Cardiac septum (tissue), 1 donor: ENCODE results near the gene FAM20B. TPM values are rescaled to one million over a fixed set of nuclear protein-coding genes. Genes with fewer than 3 reads are reported as not detected.

Experiments
- DNase-seq: peaks from one replicate; pipeline ENCODE4 v3.0.0-alpha.2; 2020; ENCODE audit warnings: low spot score
- intact Hi-C: fragments of 100-400 bp; cut with DNase I; formaldehyde crosslinking; loops from one replicate; pipeline ENCODE4 v1.14.0; 2022
- total RNA-seq: library from RNA; stranded (reverse); fragmentation: NEBNext Ultra II Directional; extraction: Animal tissue kit (Norgen Biotek cat#: 25700); gene quantifications from one replicate; pipeline ENCODE4 v1.2.1, GENCODE V29; 2021
- donor health status: DM: no; HTN: no; CAD: no.

Gene FAM20B
- total RNA-seq, 1 donor from 2014 or later: 54.6 TPM

- intact Hi-C loops: loop anchor here (1.0 to 5.0 kb wide), 3 partner anchors 56 to 210 kb away; partner anchors contain the start of genes FAM20B and SOAT1
- no peak for DNase-seq
These were observed 57.3 kb downstream of the FAM20B start for GRCh38 chr1:179082999-179083335.

DNA sequence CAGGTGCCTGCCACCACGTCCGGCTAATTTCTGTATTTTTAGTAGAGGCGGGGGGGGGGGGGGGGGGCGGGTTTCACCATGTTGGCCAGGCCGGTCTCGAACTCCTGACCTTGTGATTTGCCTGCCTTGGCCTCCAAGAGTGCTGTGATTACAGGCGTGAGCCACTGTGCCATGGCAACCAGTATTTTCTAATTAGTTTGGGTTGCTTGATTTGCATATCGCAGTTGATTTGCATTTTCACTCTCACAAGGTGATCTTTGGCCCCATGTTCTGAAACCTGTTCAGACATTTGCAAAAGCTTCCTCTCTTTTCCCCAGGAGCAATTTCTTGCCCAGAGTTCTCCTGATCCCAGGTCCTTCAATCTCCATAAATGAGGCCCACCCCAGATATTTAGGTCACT is 57.8 kb downstream of the FAM20B start:
- intact Hi-C loops: loop anchor here (2.0 to 5.0 kb wide), 2 partner anchors 56 to 209 kb away; partner anchors contain the start of genes FAM20B and SOAT1

DNA sequence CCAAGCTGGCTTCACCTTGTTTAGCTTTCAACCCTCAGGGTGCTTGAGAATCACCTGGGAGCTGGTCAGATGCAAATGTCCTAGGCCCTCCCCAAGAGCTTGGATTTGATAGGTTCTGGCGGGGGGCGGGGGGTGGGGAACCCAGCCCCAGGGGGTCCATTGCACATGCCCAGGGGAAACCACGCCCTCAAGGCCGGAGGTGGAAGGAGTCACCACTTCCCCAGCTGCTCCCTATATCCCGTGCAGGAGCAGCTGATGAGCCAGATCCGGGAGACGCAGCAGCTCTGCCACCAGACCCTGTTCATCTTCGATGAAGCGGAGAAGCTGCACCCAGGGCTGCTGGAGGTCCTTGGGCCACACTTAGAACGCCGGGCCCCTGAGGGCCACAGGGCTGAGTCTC is 62.0 kb downstream of the FAM20B start:
- intact Hi-C loops: no loop called here
- DNase-seq: no peak

More for the DNA sequence above, 57.8 kb downstream of the FAM20B start:
- no peak for DNase-seq

DNA sequence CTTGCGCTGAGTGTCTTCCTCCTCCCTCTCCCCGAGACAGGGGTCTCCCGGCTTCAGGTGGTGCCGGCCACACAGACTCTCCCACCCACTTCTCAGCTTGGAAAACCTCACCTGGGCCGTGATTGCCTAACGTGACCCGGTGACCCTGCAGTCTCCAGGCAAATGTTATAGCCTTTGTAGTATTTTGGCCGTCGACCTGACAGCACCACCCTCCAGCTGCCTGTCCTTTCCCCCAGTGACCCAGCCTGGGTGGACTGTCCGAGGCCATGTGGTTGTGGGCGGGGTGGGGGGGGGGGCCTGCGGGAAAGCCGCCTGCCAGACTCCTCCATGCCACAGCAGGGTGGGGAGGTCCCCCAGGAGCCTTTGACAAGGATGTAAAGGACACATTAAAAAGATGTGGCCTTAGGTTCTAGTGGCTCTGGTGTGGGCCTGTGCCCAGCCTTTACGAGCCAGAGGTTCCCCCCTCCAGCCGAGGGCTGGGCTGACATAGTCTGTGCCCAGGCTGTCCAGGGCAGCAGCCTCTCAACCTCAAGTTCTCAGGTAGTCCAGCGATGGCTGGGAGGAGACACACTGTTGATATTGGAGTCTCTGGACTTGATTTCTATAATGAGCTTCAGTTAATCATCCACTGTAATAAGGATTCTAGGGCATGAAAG is 64.3 kb downstream of the FAM20B start:
- intact Hi-C loops: no loop called here
- no peak for DNase-seq

DNA sequence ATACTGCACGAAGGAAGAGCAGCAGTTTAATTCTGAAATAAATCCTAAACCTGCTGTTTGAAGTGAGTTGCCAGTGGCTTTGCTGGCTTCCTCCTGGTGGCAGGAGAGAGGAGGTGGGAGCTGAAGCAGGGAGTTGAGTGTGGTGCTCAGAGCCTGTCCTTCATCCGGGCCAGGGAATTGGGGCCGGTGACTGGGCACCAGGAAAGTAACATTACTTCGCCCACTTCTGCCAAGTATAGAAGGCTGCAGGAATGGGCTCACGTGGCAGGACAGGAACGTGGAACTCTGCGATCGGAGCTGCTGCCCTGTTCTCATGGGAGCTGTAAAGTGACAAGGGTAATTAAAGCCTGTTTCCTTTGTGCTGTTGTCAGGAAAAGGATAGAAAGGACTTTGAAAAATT is 64.8 kb downstream of the FAM20B start:
- no peak for DNase-seq
- intact Hi-C loops: no loop called here

DNA sequence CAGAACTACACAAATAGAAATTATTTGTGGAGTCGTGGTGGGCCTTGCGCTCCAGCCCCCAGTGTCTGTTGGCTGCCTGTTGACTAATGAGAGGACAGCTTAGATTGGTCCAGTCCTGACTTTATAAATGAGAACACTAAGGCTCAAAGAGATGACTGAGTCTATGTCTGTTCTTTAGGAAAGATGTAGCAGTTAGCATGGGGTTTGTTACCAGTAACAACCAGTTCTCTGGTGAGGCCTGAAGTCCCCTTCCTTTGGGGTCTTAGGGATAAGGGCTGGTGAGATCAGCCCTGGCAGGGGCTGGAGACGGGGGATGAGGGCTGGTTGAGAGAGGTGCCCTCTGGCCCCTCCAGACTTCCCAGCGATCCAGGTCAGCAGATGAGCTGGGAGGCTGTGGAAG is 65.2 kb downstream of the FAM20B start:
- DNase-seq: no peak
- intact Hi-C loops: no loop called here

DNA sequence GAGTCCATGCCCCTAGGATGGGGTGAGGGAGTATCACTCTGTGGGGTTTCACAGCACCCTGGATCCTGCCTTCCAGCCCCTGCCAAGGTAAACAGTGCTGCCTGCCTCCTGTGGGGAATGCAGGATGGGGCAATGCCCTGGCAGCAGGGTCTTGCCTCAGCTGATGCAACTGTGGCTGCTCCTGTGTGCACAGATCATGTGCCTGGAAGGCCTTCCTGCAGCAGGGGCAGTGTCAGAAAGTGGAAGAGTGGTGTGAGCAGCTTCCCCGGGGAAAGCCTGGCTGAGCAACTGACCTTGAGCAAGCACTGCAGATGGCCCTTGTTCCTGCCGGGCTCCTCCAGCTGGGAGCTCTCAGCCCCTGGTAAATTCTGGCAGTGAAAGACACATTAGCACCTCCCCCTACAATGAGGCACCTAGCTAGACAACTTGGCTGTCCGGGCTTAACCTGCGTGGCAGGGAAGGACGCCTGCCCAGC is 66.0 kb downstream of the FAM20B start:
- DNase-seq: no peak
- intact Hi-C loops: no loop called here

DNA sequence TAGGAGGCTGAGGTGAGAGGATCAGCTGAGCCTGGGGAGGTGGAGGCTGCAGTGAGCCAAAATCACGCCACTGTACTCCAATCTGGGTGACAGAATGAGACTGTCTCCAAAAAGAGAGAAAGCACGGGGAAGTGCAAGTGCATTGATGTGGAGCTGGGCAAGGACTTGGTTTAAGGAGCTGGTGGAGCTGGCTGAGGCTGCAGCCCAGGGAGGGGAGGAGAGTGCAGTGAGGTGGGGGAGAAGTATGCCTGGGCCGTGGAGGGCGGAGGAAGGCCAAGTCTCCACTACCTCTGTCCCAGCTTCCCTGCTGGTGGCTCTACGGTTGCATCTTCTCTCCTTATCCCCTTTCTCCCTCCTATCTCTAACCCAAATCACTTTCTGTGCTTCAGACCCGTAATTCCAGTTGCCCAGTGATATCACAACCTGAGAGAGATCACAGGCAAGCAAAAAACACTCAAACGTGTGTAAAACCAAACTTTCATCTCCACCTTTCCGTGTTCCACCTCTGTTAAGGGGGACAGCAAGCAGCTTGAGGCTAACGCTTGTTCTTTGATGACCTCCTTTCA is 67.3 kb downstream of the FAM20B start:
- DNase-seq: no peak
- intact Hi-C loops: no loop called here

DNA sequence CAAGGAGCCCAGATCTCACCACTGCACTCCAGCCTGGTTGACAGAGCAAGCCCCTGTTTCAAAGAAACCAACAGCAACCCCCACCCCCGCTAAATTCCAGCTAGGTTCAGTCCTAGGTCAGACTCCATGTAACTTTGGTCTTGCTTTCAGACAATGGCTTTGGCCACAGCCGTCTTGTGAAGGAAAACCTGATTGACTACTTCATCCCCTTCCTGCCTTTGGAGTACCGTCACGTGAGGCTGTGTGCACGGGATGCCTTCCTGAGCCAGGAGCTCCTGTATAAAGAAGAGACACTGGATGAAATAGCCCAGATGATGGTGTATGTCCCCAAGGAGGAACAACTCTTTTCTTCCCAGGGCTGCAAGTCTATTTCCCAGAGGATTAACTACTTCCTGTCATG is 69.1 kb downstream of the FAM20B start:
- intact Hi-C loops: no loop called here
- DNase-seq: no peak

DNA sequence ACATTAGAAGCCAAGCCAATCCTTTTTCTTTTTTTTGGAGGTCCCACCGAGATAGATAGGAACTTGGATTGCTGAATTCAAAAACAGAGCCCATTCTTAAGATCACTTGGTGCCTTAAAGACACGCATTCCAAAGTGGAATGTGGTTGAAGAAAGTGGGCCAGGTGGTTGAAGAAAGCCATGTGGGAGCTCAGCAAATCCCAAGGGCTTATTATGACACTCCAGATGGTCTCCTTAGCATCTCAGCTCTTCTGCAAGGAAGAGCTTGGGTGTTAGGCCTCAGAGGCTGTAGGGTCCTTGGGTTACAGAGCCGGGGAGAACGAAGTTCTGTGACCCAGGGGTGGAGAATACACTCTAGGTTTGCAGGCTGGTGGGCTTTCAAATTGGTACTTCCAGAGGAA is 69.7 kb downstream of the FAM20B start:
- intact Hi-C loops: no loop called here
- no peak for DNase-seq

DNA sequence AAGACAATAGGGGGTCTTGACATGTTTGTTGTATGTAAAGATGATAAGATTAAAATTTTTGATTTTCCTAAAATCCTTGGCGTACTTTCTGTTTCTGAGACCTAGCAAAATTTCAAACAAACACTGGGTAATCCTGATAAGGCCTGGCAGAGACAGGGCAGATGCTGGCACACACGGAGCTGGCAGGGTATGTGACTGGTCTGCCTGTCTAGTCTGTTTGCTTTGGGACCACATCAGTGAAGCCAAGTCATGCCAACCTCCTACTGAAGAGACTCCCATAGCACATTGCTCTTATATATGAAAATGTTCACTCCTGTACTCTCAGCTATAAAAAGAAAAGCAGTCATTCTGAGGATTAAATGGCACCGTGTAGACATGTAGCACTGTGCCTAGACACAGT is 70.2 kb downstream of the FAM20B start:
- intact Hi-C loops: no loop called here
- DNase-seq: no peak

DNA sequence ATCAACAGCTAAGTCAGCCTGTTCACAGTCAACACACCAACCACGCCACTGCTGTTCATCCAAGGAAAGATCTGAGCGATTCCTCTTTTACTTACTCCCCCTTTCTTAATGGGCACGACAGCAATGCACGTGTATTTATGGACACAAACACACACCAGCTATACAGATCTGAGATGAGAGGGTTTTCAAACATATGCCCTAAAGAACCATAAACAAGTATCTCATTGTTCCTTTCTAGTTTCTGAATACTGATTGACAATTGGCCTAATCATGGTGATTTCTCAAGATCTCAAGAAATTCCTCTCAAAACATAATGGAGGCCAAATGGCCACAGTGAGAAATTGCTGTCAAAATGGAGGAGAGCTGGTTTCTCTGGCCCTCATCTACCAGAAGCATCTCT is 74.2 kb downstream of the FAM20B start:
- intact Hi-C loops: no loop called here
- no peak for DNase-seq

- DNase-seq: no peak
- intact Hi-C loops: no loop called here
These were observed 75.9 kb downstream of the FAM20B start for GRCh38 chr1:179101566-179101965.

DNA sequence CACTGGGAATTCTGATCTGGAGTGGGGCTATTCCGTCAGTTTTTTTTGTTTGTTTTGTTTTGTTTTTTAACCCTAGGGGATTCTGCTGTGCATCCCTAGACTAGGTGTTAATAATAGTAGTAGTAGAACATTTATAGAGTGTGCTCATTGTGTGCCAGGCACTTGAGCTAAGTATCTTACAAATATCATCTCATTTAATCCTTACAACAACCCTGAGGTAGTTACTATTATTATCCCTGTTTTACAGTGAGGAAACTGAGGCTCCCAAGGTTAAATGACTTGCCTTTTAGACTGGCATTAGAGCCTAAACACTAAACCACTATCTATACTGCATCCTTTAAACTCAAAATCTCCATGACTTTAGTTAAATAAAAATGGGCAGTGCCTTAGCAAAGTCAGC is 78.3 kb downstream of the FAM20B start:
- intact Hi-C loops: no loop called here
- DNase-seq: no peak

GRCh38 chr1:179104611-179105250 is 79.0 kb downstream of the FAM20B start:
- intact Hi-C loops: no loop called here
- DNase-seq: no peak

DNA sequence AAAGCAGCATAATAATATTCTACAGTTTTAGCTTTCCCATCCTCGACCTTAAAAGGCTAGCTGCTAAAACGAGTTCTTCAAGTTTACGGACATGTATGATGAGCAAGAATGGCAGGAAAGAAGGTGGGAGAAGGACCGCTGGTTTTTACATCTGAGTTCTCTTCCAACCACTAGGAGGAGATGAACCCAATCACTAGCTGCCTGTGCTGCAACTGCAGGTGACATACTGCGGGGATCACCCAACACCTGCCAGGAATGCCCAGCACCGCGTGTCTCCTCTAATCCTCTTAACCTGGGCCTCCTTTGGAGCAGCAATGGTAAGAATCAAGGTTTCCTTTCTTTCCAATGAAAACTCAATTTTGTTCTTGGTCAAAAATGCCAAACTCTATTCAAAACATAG is 79.7 kb downstream of the FAM20B start:
- DNase-seq: no peak
- intact Hi-C loops: no loop called here

DNA sequence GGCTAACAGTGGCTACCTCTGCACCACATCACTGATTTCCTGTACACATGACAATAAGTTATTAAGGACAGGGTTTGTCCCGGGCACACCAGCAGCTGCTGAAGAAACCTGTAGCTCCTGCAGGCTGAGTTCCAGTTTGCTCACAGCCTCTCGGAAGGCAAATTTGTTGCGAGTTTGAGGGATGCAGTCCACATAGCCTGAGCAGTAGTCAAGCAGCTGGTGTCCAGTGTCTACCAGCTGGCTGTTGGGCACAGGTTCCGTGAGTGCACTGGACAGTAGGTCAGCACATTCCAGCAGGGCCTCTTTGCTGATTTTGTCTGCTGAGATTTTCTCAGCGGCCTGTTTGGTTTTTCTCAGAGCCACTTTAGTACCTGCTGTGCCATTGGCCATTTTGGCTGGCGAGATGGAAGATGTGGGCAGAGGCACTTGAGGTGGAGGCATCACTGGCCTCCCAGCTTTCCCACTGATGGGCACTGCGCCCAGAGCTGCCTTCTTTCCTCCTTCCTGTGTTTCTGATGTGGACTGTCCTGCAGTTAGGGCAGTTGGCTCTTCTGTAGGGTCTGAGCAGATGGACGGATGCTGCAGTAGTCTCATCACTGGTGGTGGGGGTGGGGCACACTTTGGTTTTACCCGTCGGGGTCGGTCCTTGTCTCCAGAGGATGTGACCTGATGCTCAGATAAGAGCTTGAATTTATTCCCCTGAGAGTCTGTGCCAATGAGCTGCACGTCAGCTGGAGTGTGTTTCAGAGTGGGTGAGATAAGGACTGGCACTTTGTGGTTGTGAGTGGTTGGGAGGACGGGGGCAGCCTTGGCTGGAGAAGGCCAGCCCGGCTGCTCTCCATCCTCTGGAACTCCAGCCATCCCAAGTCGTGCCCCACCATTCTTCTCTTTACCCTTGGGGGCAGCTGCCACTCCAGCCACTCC is 82.3 kb downstream of the FAM20B start:
- intact Hi-C loops: no loop called here
- DNase-seq: no peak

DNA sequence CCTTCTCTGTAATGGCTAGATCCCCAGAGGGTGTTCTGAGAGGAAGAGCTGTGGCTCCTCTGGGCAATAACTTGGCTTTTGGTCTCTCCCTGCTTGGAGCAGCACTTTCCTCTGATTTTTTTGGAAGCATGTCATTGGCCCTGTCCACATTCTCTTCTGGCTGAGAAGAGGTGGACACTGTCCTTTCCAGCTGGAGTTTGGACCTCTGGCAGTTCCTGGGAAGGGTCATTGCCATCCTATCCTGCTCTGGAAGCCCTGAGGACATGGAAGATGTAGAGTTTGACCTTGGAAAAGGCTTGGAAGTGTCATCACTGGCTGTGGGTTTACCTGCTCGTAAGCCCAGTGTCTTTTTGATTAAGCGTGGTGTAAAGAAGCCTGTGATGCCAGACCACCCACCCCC is 83.0 kb downstream of the FAM20B start:
- intact Hi-C loops: no loop called here
- no peak for DNase-seq

- DNase-seq: no peak
- intact Hi-C loops: no loop called here
These were observed 89.5 kb downstream of the FAM20B start for GRCh38 chr1:179115181-179115580.

GRCh38 chr1:179119513-179119912 is 93.8 kb downstream of the FAM20B start:
- intact Hi-C loops: no loop called here
- DNase-seq: no peak
